Natural killer cell (primary cell): Measurements from ENCODE around the gene CIAO2B. TPM values are rescaled to one million over a fixed set of nuclear protein-coding genes. Genes with fewer than 3 reads are reported as not detected.

ENCODE experiments used
- ATAC-seq, 3 donors: fragments of 150-1000 bp in 2 of 3; fragments of 200-7000 bp in 1 of 3; cut with Tn5 transposase; 1 replicate in 1 of 3; 2 replicates in 2 of 3; pipeline ENCODE4 v1.10.0; 2021; ENCODE audit warnings: mild to moderate bottlenecking in 2 of 3, moderate library complexity in 2 of 3
- DNase-seq, 2 donors: peaks; one replicate each; pipeline versions ENCODE4 v3.0.0 to v3.0.0-alpha.2; 2013 to 2021; ENCODE audit warnings: mixed read lengths in 1 of 2
- H3K27ac ChIP-seq: one replicate; pipeline ENCODE4 v1.5.1; 2013; ENCODE audit warnings: mild to moderate bottlenecking, low read length
- H3K27me3 ChIP-seq: one replicate; pipeline ENCODE4 v1.6.1; 2013; ENCODE audit warnings: low read length; ENCODE audit not compliant: control insufficient read depth, insufficient read depth
- H3K36me3 ChIP-seq: one replicate; pipeline ENCODE4 v1.6.1; 2013; ENCODE audit warnings: low read length; ENCODE audit not compliant: control insufficient read depth, insufficient read depth
- H3K4me1 ChIP-seq: one replicate; pipeline ENCODE4 v1.6.1; 2013; ENCODE audit warnings: low read length; ENCODE audit not compliant: control insufficient read depth, insufficient read depth
- H3K4me3 ChIP-seq: one replicate; pipeline ENCODE4 v1.5.1; 2013; ENCODE audit warnings: low read length
- H3K9me3 ChIP-seq: one replicate; pipeline ENCODE4 v1.6.1; 2013; ENCODE audit warnings: low read length; ENCODE audit not compliant: control insufficient read depth, insufficient read depth
- H3K27ac Mint-ChIP-seq, 2 donors: one replicate each; pipeline ENCODE4 v1.8.0; 2022; ENCODE audit warnings: mild to moderate bottlenecking in 2 of 2, mixed read lengths in 2 of 2, moderate library complexity in 1 of 2
- H3K27me3 Mint-ChIP-seq, 2 donors: one replicate each; pipeline ENCODE4 v1.8.0; 2022; ENCODE audit warnings: low read depth in 2 of 2, mixed read lengths in 2 of 2
- H3K36me3 Mint-ChIP-seq: one replicate; pipeline ENCODE4 v1.8.0; 2022; ENCODE audit warnings: mixed read lengths
- H3K4me1 Mint-ChIP-seq, 2 donors: one replicate each; pipeline ENCODE4 v1.8.0; 2022; ENCODE audit warnings: mixed read lengths in 2 of 2
- H3K4me3 Mint-ChIP-seq: one replicate; pipeline ENCODE4 v1.8.0; 2022; ENCODE audit warnings: mild to moderate bottlenecking, moderate library complexity, mixed read lengths
- H3K9me3 Mint-ChIP-seq, 2 donors: one replicate each; pipeline ENCODE4 v1.8.0; 2022; ENCODE audit warnings: mixed read lengths in 2 of 2
- WGBS: methylation state at CpG from one replicate; pipeline ENCODE4 v1.1.7; 2013; ENCODE audit warnings: missing lambda C conversion rate; ENCODE audit not compliant: insufficient coverage; 5-methylcytosine and 5-hydroxymethylcytosine counted together
- intact Hi-C: fragments of 100-400 bp; cut with micrococcal nuclease; formaldehyde crosslinking; loops from one replicate; pipeline ENCODE4 v1.14.2; 2022
- total RNA-seq, 4 donors: library from RNA; stranded (reverse); fragments of 120-200 nt in 1 of 4; gene quantifications; one replicate each; pipeline versions ENCODE4 v1.2.3 to v1.2.4, GENCODE V29; 2013 to 2022
- TF ChIP-seq, protein P1 (sequence below): fragments of 200-600 bp; IDR thresholded peaks from one replicate; pipeline ENCODE4 v1.8.0; 2022; ENCODE audit warnings: antibody characterized with exemption

Gene CIAO2B
- total RNA-seq, 3 donors from 2014 or later (not counting 1 experiment from before 2014, with no cell fraction given): 57.2 to 62.8 (median 60.0) TPM

- no peak for DNase-seq
- Mint-ChIP-seq H3K27me3 (peaks cover 10 to 24% of the 10 kb centered on the region in 2 donors), H3K4me3 (peak overlapping the region; percentile 80)
Observed at GRCh38 chr16:66926171-66926947, 7.8 kb downstream of the CIAO2B start.

DNA sequence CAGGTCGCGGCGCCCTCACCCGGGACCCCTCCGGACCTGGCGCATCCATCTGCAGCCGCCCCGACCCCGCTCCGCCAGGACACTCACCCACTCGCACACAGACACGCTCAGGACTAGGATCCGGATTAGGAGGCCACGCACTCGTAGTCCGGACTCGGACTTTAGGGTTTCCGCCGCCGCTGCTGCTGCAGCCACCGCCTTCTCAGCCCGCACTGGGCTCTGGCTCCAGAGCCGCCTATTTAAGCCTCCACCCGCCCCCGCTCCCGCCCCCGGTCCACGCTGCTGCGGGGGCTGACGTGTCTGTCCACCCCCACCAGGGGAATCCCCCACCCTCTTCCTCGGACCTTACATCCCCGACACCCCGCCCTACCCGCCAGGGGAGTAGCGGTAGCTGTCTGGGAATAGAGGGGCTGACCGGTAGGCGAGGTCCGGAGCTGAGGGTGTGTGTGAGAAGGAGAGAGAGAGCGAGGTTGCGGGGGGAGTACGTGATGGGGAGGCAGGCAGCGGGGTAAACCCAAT is 8.8 kb downstream of the CIAO2B start, which contains the start of gene RRAD:
RRAD (minus strand) TSS at position 214 of the 519 bp plus-strand sequence. CDS start 356 bp downstream, outside the sequence.
- peaks cover 13% of the 10 kb centered on the region for H3K4me1 ChIP-seq
- TF ChIP-seq, protein P1, sequence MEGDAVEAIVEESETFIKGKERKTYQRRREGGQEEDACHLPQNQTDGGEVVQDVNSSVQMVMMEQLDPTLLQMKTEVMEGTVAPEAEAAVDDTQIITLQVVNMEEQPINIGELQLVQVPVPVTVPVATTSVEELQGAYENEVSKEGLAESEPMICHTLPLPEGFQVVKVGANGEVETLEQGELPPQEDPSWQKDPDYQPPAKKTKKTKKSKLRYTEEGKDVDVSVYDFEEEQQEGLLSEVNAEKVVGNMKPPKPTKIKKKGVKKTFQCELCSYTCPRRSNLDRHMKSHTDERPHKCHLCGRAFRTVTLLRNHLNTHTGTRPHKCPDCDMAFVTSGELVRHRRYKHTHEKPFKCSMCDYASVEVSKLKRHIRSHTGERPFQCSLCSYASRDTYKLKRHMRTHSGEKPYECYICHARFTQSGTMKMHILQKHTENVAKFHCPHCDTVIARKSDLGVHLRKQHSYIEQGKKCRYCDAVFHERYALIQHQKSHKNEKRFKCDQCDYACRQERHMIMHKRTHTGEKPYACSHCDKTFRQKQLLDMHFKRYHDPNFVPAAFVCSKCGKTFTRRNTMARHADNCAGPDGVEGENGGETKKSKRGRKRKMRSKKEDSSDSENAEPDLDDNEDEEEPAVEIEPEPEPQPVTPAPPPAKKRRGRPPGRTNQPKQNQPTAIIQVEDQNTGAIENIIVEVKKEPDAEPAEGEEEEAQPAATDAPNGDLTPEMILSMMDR: no peak
- 13% methylated on average over 32 of the region's 42 CpGs for WGBS
- H3K36me3 ChIP-seq: no peaks in the 10 kb centered on the region
- H3K9me3 ChIP-seq: no peaks in the 10 kb centered on the region
- DNase-seq (peak; percentile 26 to 34), ATAC-seq (peak; percentile 27 to 64 (median 58))
- H3K27ac ChIP-seq: no peak within 1 kb of the TSS
- H3K4me3 ChIP-seq: peak within 1 kb of the TSS; percentile 26
- Mint-ChIP-seq H3K27me3 (peaks cover 10 to 29% of the 10 kb centered on the region in 2 donors), H3K4me3 (peak within 1 kb of the TSS; percentile 80), H3K4me1 (peaks cover 0 to 13% of the 10 kb centered on the region in 2 donors), H3K27ac (peak within 1 kb of the TSS; percentile 46 to 66), H3K36me3 (no peaks in the 10 kb centered on the region), H3K9me3 (no peaks in the 10 kb centered on the region)
- H3K27me3 ChIP-seq: peaks cover 19% of the 10 kb centered on the region
- intact Hi-C loops: no loop called here

More at GRCh38 chr16:66926171-66926947, 7.8 kb downstream of the CIAO2B start:
- Histone ChIP-seq H3K36me3 (no peaks in the 10 kb centered on the region), H3K27ac (no peak overlapping the region), H3K4me3 (no peak overlapping the region), H3K9me3 (no peaks in the 10 kb centered on the region), H3K27me3 (peaks cover 17% of the 10 kb centered on the region), H3K4me1 (peaks cover 13% of the 10 kb centered on the region)
- peak overlapping the region in 1 of 2 donors; percentile 66 for H3K27ac Mint-ChIP-seq
- no peak for ATAC-seq
- WGBS: 89% methylated on average over 5 of the region's 5 CpGs
- no peaks in the 10 kb centered on the region for H3K36me3 Mint-ChIP-seq
- intact Hi-C loops: no loop called here
- TF ChIP-seq, protein P1: no peak
- H3K9me3 Mint-ChIP-seq: no peaks in the 10 kb centered on the region
- H3K4me1 Mint-ChIP-seq: peaks cover 0 to 13% of the 10 kb centered on the region in 2 donors

- Histone ChIP-seq H3K4me1 (peaks cover 13% of the 10 kb centered on the region), H3K4me3 (peak overlapping the region; percentile 26), H3K36me3 (no peaks in the 10 kb centered on the region), H3K27ac (no peak overlapping the region), H3K9me3 (no peaks in the 10 kb centered on the region), H3K27me3 (peaks cover 22% of the 10 kb centered on the region)
- intact Hi-C loops: no loop called here
- peaks cover 0 to 13% of the 10 kb centered on the region in 2 donors for H3K4me1 Mint-ChIP-seq
- peak; percentile 47 to 64 for DNase-seq
- TF ChIP-seq, protein P1: peak; percentile 28
- no peaks in the 10 kb centered on the region for H3K9me3 Mint-ChIP-seq
- peaks cover 10 to 29% of the 10 kb centered on the region in 2 donors for H3K27me3 Mint-ChIP-seq
- H3K27ac Mint-ChIP-seq: peak overlapping the region; percentile 46 to 66
- ATAC-seq: peak; percentile 75 to 84 (median 83)
- WGBS: 8% methylated on average over 70 of the region's 72 CpGs
- no peaks in the 10 kb centered on the region for H3K36me3 Mint-ChIP-seq
- H3K4me3 Mint-ChIP-seq: peak overlapping the region; percentile 80
Observed at GRCh38 chr16:66924527-66925321, 9.5 kb downstream of the CIAO2B start.
